Measurements from ENCODE around the gene SLC6A11. TPM values are rescaled to one million over a fixed set of nuclear protein-coding genes. Genes with fewer than 3 reads are reported as not detected.

The SLC6A11 gene
- total and polyA plus RNA-seq, 4 donors: 50.0 to 265 (median 168) TPM

- H3K4me1 ChIP-seq (ENCODE audit: control insufficient read depth, insufficient read depth, low read length): peaks cover 16% of the 10 kb centered on the region
- WGBS (ENCODE audit: insufficient coverage): no CpG with 5 or more reads among the region's 1 CpG
- H3K9me3 ChIP-seq (ENCODE audit: control insufficient read depth, insufficient read depth, low read length): no peaks in the 10 kb centered on the region
- no peak overlapping the region for H3K4me3 ChIP-seq (ENCODE audit: low read depth, low read length)
- DNase-seq (ENCODE audit: low read depth in 4 of 6, low spot score in 6 of 6): no peak
- H3K27ac ChIP-seq (ENCODE audit: low read depth, low read length): no peak overlapping the region
- H3K36me3 ChIP-seq (ENCODE audit: control insufficient read depth, insufficient read depth, low read length): no peaks in the 10 kb centered on the region
- no peaks in the 10 kb centered on the region for H3K27me3 ChIP-seq (ENCODE audit: control insufficient read depth, insufficient read depth, low read length)
Observed at GRCh38 chr3:10813425-10813824, 2.6 kb upstream of the SLC6A11 start.

GRCh38 chr3:10814623-10815022 is 1.4 kb upstream of the SLC6A11 start:
- Histone ChIP-seq H3K27me3 (ENCODE audit: control insufficient read depth, insufficient read depth, low read length) (no peaks in the 10 kb centered on the region), H3K9me3 (ENCODE audit: control insufficient read depth, insufficient read depth, low read length) (no peaks in the 10 kb centered on the region), H3K4me3 (ENCODE audit: low read depth, low read length) (no peak overlapping the region), H3K27ac (ENCODE audit: low read depth, low read length) (no peak overlapping the region), H3K4me1 (ENCODE audit: control insufficient read depth, insufficient read depth, low read length) (peaks cover 16% of the 10 kb centered on the region), H3K36me3 (ENCODE audit: control insufficient read depth, insufficient read depth, low read length) (peaks cover 1% of the 10 kb centered on the region)
- 80% methylated on average over 7 of the region's 7 CpGs for WGBS (ENCODE audit: insufficient coverage)
- no peak for DNase-seq (ENCODE audit: low read depth in 4 of 6, low spot score in 6 of 6)

GRCh38 chr3:10815487-10815886 is 541 bp upstream of the SLC6A11 start:
- H3K9me3 ChIP-seq (ENCODE audit: control insufficient read depth, insufficient read depth, low read length): no peaks in the 10 kb centered on the region
- peaks cover 16% of the 10 kb centered on the region for H3K4me1 ChIP-seq (ENCODE audit: control insufficient read depth, insufficient read depth, low read length)
- no peak overlapping the region for H3K4me3 ChIP-seq (ENCODE audit: low read depth, low read length)
- DNase-seq (ENCODE audit: low read depth in 4 of 6, low spot score in 6 of 6): peak in 1 of 6 donors; percentile 21
- H3K27me3 ChIP-seq (ENCODE audit: control insufficient read depth, insufficient read depth, low read length): no peaks in the 10 kb centered on the region
- no peak overlapping the region for H3K27ac ChIP-seq (ENCODE audit: low read depth, low read length)
- WGBS (ENCODE audit: insufficient coverage): 81% methylated on average over 7 of the region's 10 CpGs
- H3K36me3 ChIP-seq (ENCODE audit: control insufficient read depth, insufficient read depth, low read length): peaks cover 5% of the 10 kb centered on the region

GRCh38 chr3:10816863-10817253 is 830 bp downstream of the SLC6A11 start:
- Histone ChIP-seq H3K9me3 (ENCODE audit: control insufficient read depth, insufficient read depth, low read length) (no peaks in the 10 kb centered on the region), H3K4me3 (ENCODE audit: low read depth, low read length) (peak overlapping the region; percentile 45), H3K36me3 (ENCODE audit: control insufficient read depth, insufficient read depth, low read length) (peaks cover 11% of the 10 kb centered on the region), H3K27ac (ENCODE audit: low read depth, low read length) (peak overlapping the region; percentile 79), H3K27me3 (ENCODE audit: control insufficient read depth, insufficient read depth, low read length) (no peaks in the 10 kb centered on the region), H3K4me1 (ENCODE audit: control insufficient read depth, insufficient read depth, low read length) (peaks cover 16% of the 10 kb centered on the region)
- DNase-seq (ENCODE audit: low read depth in 4 of 6, low spot score in 6 of 6): peak in 1 of 6 donors; percentile 13
- WGBS (ENCODE audit: insufficient coverage): 45% methylated on average over 5 of the region's 10 CpGs

- Histone ChIP-seq H3K36me3 (ENCODE audit: control insufficient read depth, insufficient read depth, low read length) (peaks cover 15% of the 10 kb centered on the region), H3K27me3 (ENCODE audit: control insufficient read depth, insufficient read depth, low read length) (no peaks in the 10 kb centered on the region), H3K4me1 (ENCODE audit: control insufficient read depth, insufficient read depth, low read length) (peaks cover 19% of the 10 kb centered on the region), H3K4me3 (ENCODE audit: low read depth, low read length) (peak overlapping the region; percentile 45), H3K9me3 (ENCODE audit: control insufficient read depth, insufficient read depth, low read length) (no peaks in the 10 kb centered on the region), H3K27ac (ENCODE audit: low read depth, low read length) (peak overlapping the region; percentile 79)
- 21% methylated on average over 11 of the region's 11 CpGs for WGBS (ENCODE audit: insufficient coverage)
- peak in 4 of 6 donors; percentile 46 to 84 (median 72) for DNase-seq (ENCODE audit: low read depth in 4 of 6, low spot score in 6 of 6)
Observed at GRCh38 chr3:10817506-10817905, 1.5 kb downstream of the SLC6A11 start.

- DNase-seq (ENCODE audit: low read depth in 4 of 6, low spot score in 6 of 6): no peak
- H3K36me3 ChIP-seq (ENCODE audit: control insufficient read depth, insufficient read depth, low read length): peaks cover 24% of the 10 kb centered on the region
- H3K4me3 ChIP-seq (ENCODE audit: low read depth, low read length): no peak overlapping the region
- H3K27ac ChIP-seq (ENCODE audit: low read depth, low read length): no peak overlapping the region
- H3K4me1 ChIP-seq (ENCODE audit: control insufficient read depth, insufficient read depth, low read length): peaks cover 10% of the 10 kb centered on the region
- WGBS (ENCODE audit: insufficient coverage): 86% methylated on average over 4 of the region's 5 CpGs
- no peaks in the 10 kb centered on the region for H3K27me3 ChIP-seq (ENCODE audit: control insufficient read depth, insufficient read depth, low read length)
- peaks cover 3% of the 10 kb centered on the region for H3K9me3 ChIP-seq (ENCODE audit: control insufficient read depth, insufficient read depth, low read length)
Observed at GRCh38 chr3:10822055-10822454, 6.0 kb downstream of the SLC6A11 start.

- Histone ChIP-seq H3K4me1 (ENCODE audit: control insufficient read depth, insufficient read depth, low read length) (peaks cover 3% of the 10 kb centered on the region), H3K36me3 (ENCODE audit: control insufficient read depth, insufficient read depth, low read length) (peaks cover 24% of the 10 kb centered on the region), H3K27ac (ENCODE audit: low read depth, low read length) (no peak overlapping the region), H3K27me3 (ENCODE audit: control insufficient read depth, insufficient read depth, low read length) (no peaks in the 10 kb centered on the region), H3K4me3 (ENCODE audit: low read depth, low read length) (no peak overlapping the region), H3K9me3 (ENCODE audit: control insufficient read depth, insufficient read depth, low read length) (peaks cover 3% of the 10 kb centered on the region)
- no peak for DNase-seq (ENCODE audit: low read depth in 4 of 6, low spot score in 6 of 6)
- WGBS (ENCODE audit: insufficient coverage): 60% methylated on average over 1 of the region's 5 CpGs
Observed at GRCh38 chr3:10822708-10823515, 6.9 kb downstream of the SLC6A11 start.

- H3K27me3 ChIP-seq (ENCODE audit: control insufficient read depth, insufficient read depth, low read length): no peaks in the 10 kb centered on the region
- H3K27ac ChIP-seq (ENCODE audit: low read depth, low read length): no peak overlapping the region
- H3K4me3 ChIP-seq (ENCODE audit: low read depth, low read length): no peak overlapping the region
- H3K36me3 ChIP-seq (ENCODE audit: control insufficient read depth, insufficient read depth, low read length): peaks cover 24% of the 10 kb centered on the region
- DNase-seq (ENCODE audit: low read depth in 4 of 6, low spot score in 6 of 6): no peak
- H3K9me3 ChIP-seq (ENCODE audit: control insufficient read depth, insufficient read depth, low read length): peaks cover 3% of the 10 kb centered on the region
- 82% methylated on average over 2 of the region's 2 CpGs for WGBS (ENCODE audit: insufficient coverage)
- H3K4me1 ChIP-seq (ENCODE audit: control insufficient read depth, insufficient read depth, low read length): peaks cover 3% of the 10 kb centered on the region
Observed at GRCh38 chr3:10823516-10823818, 7.4 kb downstream of the SLC6A11 start.

GRCh38 chr3:10824468-10824867 is 8.4 kb downstream of the SLC6A11 start:
- H3K9me3 ChIP-seq (ENCODE audit: control insufficient read depth, insufficient read depth, low read length): peaks cover 3% of the 10 kb centered on the region
- WGBS (ENCODE audit: insufficient coverage): no CpG with 5 or more reads among the region's 1 CpG
- H3K4me3 ChIP-seq (ENCODE audit: low read depth, low read length): no peak overlapping the region
- H3K27me3 ChIP-seq (ENCODE audit: control insufficient read depth, insufficient read depth, low read length): no peaks in the 10 kb centered on the region
- no peak overlapping the region for H3K27ac ChIP-seq (ENCODE audit: low read depth, low read length)
- H3K36me3 ChIP-seq (ENCODE audit: control insufficient read depth, insufficient read depth, low read length): peaks cover 28% of the 10 kb centered on the region
- peaks cover 3% of the 10 kb centered on the region for H3K4me1 ChIP-seq (ENCODE audit: control insufficient read depth, insufficient read depth, low read length)
- no peak for DNase-seq (ENCODE audit: low read depth in 4 of 6, low spot score in 6 of 6)

- Histone ChIP-seq H3K27me3 (ENCODE audit: control insufficient read depth, insufficient read depth, low read length) (no peaks in the 10 kb centered on the region), H3K27ac (ENCODE audit: low read depth, low read length) (no peak overlapping the region), H3K4me3 (ENCODE audit: low read depth, low read length) (no peak overlapping the region), H3K36me3 (ENCODE audit: control insufficient read depth, insufficient read depth, low read length) (peaks cover 24% of the 10 kb centered on the region), H3K4me1 (ENCODE audit: control insufficient read depth, insufficient read depth, low read length) (peaks cover 34% of the 10 kb centered on the region), H3K9me3 (ENCODE audit: control insufficient read depth, insufficient read depth, low read length) (no peaks in the 10 kb centered on the region)
- no peak for DNase-seq (ENCODE audit: low read depth in 4 of 6, low spot score in 6 of 6)
- WGBS (ENCODE audit: insufficient coverage): 67% methylated on average over 2 of the region's 3 CpGs
Observed at GRCh38 chr3:10833855-10834414, 17.9 kb downstream of the SLC6A11 start.
